Uterus (tissue), 4 donors: Measurements from ENCODE around the gene WDR64. TPM values are rescaled to one million over a fixed set of nuclear protein-coding genes. Genes with fewer than 3 reads are reported as not detected.

Experiments
- DNase-seq, 2 donors: peaks; one replicate each; pipeline ENCODE4 v3.0.0-alpha.2; 2019 to 2020
- H3K27ac ChIP-seq, 2 donors: fragments of 200-600 bp; sonication (generic); 1 replicate in 1 of 2; 2 replicates in 1 of 2; pipeline ENCODE4 v1.5.1; 2016 to 2018
- H3K27me3 ChIP-seq, 2 donors: fragments of 200-600 bp; sonication (generic); one replicate each; pipeline ENCODE4 v1.5.1; 2018 to 2019; ENCODE audit warnings: control low read depth in 1 of 2
- H3K36me3 ChIP-seq, 2 donors: fragments of 200-600 bp; sonication (generic); one replicate each; pipeline ENCODE4 v1.5.1; 2019; ENCODE audit warnings: control low read depth in 1 of 2
- H3K4me1 ChIP-seq, 2 donors: fragments of 200-600 bp; sonication (generic); one replicate each; pipeline ENCODE4 v1.5.1; 2018 to 2019; ENCODE audit warnings: control low read depth in 1 of 2
- H3K4me3 ChIP-seq, 2 donors: fragments of 200-600 bp; sonication (generic); 1 replicate in 1 of 2; 2 replicates in 1 of 2; pipeline ENCODE4 v1.5.1; 2018 to 2019; ENCODE audit warnings: mild to moderate bottlenecking in 1 of 2
- H3K9me3 ChIP-seq, 2 donors: fragments of 200-600 bp; sonication (generic); one replicate each; pipeline ENCODE4 v1.5.1; 2019; ENCODE audit warnings: control low read depth in 1 of 2
- CTCF ChIP-seq, 4 experiments: fragments of 200-600 bp in 2 of 4; fragments of 450-650 bp in 2 of 4; sonication (generic) in 2 of 4; IDR thresholded peaks; one replicate each; pipeline ENCODE4 v1.5.1; 2016 to 2019; ENCODE audit warnings: antibody characterized with exemption in 4 of 4, mild to moderate bottlenecking in 2 of 4, moderate library complexity in 1 of 4
- POLR2A ChIP-seq, 2 donors: fragments of 450-650 bp; IDR thresholded peaks; one replicate each; pipeline ENCODE4 v1.6.1; 2016; ENCODE audit warnings: antibody characterized with exemption in 2 of 2, mild to moderate bottlenecking in 1 of 2, moderate library complexity in 1 of 2
- intact Hi-C: fragments of 100-400 bp; cut with DNase I; formaldehyde crosslinking; loops from one replicate; pipeline ENCODE4 v1.15.1; 2023; ENCODE audit warnings: low total_unique reads
- total RNA-seq, 4 donors: library from RNA; depleted of rRNA in 3 of 4; stranded (reverse); fragments of >200 nt in 3 of 4; gene quantifications; one replicate each; pipeline versions ENCODE4 v1.1.0 to v1.2.4, GENCODE V29; 2014 to 2023
- donor health status: DM: yes; HTN: yes; CAD: no.

WDR64 gene
- total RNA-seq = under 1 TPM in 1 of 4 donors, not detected in 3; 0.21 TPM

- intact Hi-C loops = no loop called here
- Histone ChIP-seq H3K27ac (no peak within 1 kb of the TSS), H3K27me3 (no peaks in the 10 kb centered on the region), H3K4me3 (no peak within 1 kb of the TSS), H3K4me1 (no peaks in the 10 kb centered on the region), H3K36me3 (no peaks in the 10 kb centered on the region), H3K9me3 (no peaks in the 10 kb centered on the region)
- TF ChIP-seq CTCF (IDR thresholded peaks at IDR 0.05) = no peak
- TF ChIP-seq POLR2A (IDR thresholded peaks at IDR 0.05) = no peak
- no peak for DNase-seq
Measured at GRCh38 chr1:241652012-241652411, at the start of gene WDR64. Gene WDR64 (plus strand): TSS chr1:241652281. CDS start chr1:241652485, 204 bp downstream.

- intact Hi-C loops = no loop called here
- Histone ChIP-seq H3K27me3 (no peaks in the 10 kb centered on the region), H3K9me3 (no peaks in the 10 kb centered on the region), H3K27ac (no peak overlapping the region), H3K4me1 (no peaks in the 10 kb centered on the region), H3K36me3 (no peaks in the 10 kb centered on the region), H3K4me3 (no peak overlapping the region)
- no peak for DNase-seq
- TF ChIP-seq CTCF (IDR thresholded peaks at IDR 0.05) = no peak
- no peak for TF ChIP-seq POLR2A (IDR thresholded peaks at IDR 0.05)
Measured at GRCh38 chr1:241603731-241604245, 48.3 kb upstream of the WDR64 start.

GRCh38 chr1:241605146-241605805 lies 46.8 kb upstream of the WDR64 start:
- TF ChIP-seq POLR2A (IDR thresholded peaks at IDR 0.05) = no peak
- no peak for TF ChIP-seq CTCF (IDR thresholded peaks at IDR 0.05)
- DNase-seq = no peak
- Histone ChIP-seq H3K9me3 (no peaks in the 10 kb centered on the region), H3K36me3 (no peaks in the 10 kb centered on the region), H3K4me1 (no peaks in the 10 kb centered on the region), H3K27ac (no peak overlapping the region), H3K27me3 (no peaks in the 10 kb centered on the region), H3K4me3 (no peak overlapping the region)
- intact Hi-C loops = no loop called here

GRCh38 chr1:241606544-241606943 lies 45.5 kb upstream of the WDR64 start:
- H3K9me3 ChIP-seq = no peaks in the 10 kb centered on the region
- no peak overlapping the region for H3K4me3 ChIP-seq
- intact Hi-C loops = no loop called here
- H3K4me1 ChIP-seq = no peaks in the 10 kb centered on the region
- H3K36me3 ChIP-seq = no peaks in the 10 kb centered on the region
- no peaks in the 10 kb centered on the region for H3K27me3 ChIP-seq
- TF ChIP-seq POLR2A (IDR thresholded peaks at IDR 0.05) (no peak), CTCF (IDR thresholded peaks at IDR 0.05) (no peak)
- no peak overlapping the region for H3K27ac ChIP-seq
- DNase-seq = no peak

- H3K27me3 ChIP-seq = no peaks in the 10 kb centered on the region
- TF ChIP-seq CTCF (IDR thresholded peaks at IDR 0.05) (no peak), POLR2A (IDR thresholded peaks at IDR 0.05) (no peak)
- H3K9me3 ChIP-seq = no peaks in the 10 kb centered on the region
- H3K36me3 ChIP-seq = no peaks in the 10 kb centered on the region
- DNase-seq = no peak
- H3K27ac ChIP-seq = no peak overlapping the region
- no peaks in the 10 kb centered on the region for H3K4me1 ChIP-seq
- intact Hi-C loops = no loop called here
- no peak overlapping the region for H3K4me3 ChIP-seq
Measured at GRCh38 chr1:241607497-241607896, 44.6 kb upstream of the WDR64 start.
